NCI-H510A (cell line): ENCODE measurements around the gene CAMSAP1.
"Not testable (repeated sequence)": the region's sequence is repeated elsewhere in the genome, so short reads cannot be mapped to it uniquely, and the experiment has no call there.

Experiments
- DNase-seq: peaks from one replicate; lab custom pipeline; 2025; lab: John Stamatoyannopoulos, UW

CAMSAP1 gene

DNA sequence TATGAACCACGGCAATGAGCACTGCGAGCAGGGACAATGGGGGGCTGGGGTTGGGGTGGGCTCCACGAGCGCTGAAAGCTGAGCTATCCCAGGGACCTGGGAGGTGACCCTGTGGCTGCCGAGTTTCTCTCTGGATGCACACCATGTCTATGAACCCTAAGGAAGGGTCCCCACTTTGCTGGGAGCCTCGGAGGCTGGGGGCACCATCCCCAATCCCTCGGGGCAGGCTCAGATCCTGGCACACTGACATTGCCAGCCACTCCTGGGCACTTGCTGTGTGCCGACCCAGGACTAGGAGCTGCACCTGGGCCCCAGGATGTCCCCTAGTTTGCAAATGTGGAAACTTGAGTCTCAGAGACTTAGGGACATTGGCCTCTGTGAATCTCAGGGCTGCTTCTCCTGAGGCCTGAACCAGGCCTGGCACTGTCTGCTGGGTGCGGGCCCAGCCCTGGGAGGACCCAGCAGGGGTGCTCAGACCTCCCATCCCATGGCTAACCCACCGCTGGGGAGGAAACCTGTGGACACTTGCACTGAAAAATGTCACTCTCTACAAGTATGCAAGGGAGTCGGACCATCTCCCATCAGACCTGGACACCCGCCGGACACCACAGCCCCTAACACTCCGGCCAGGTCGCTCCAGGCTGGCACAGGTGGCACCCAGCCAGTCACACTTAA, 13.0 kb upstream of the CAMSAP1 start:
- DNase-seq, result no peak

DNA sequence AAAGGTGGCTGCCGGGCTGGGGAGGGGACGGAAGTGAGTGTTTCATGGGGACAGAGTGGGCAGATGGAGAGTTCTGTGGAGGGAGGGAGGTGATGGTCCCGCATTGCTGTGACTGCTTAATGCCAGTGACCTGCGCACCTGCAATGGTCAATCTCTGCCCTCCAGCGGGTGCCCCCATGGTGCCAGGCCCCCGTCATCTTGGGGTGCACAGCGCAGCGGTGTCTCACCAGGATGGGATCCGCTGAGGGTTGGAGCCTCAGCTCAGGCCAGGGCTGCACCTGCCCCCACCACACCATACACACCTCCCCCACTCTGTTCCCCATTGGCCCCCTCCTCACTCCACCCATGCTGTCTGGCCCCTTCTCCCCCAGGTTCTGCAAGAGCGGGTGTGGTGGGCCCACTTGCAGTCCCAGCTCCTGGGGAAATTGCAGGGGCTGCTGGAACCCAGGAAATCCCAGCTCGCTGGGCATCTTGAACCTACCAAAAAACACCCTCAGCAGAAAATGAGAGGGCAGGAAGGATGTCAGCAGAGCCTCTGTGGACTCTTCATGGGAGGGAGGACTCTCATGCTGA, 12.1 kb upstream of the CAMSAP1 start:
- DNase-seq, result no peak

- DNase-seq, result not testable (repeated sequence)
These were observed 8.9 kb upstream of the CAMSAP1 start for GRCh38 chr9:135916227-135916626.

DNA sequence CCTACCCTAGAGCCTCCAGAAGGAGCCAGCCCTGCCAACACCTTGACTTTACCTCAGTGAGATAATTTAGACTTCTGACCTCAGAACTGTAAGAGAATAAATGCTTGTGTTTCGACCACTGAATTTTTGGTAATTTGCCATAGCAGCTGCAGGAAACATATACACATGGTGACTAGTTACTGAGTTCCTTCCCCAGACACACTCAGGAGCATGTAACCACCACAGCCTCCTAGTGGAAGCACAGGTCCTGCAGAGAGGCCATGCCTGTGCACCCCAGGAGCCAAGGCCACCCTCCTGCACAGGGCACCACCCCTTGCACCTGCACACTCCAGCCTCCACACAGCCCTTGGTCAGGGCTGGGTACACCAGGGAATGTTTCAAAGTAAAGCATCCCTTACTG, 7.6 kb upstream of the CAMSAP1 start:
- no peak for DNase-seq

DNA sequence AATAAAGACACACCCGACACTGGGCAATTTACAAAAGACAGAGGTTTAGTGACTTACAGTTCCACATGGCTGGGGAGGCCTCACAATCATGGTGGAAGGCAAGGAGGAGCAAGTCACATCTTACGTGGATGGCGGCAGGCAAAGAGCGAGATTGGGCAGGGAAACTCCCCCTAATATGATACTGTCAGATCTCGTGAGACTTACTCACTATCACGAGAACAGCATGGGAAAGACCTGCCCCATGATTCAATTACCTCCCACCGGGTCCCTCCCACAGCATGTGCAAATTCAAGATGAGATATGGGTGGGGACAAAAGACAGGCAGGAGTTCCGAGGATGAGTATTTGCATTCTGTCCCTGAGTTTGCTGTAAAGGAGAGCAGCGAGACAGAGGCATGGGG, 3.9 kb upstream of the CAMSAP1 start:
- DNase-seq, result not testable (repeated sequence)

- no peak for DNase-seq
These were observed 3.4 kb upstream of the CAMSAP1 start for GRCh38 chr9:135910757-135911156.

GRCh38 chr9:135910216-135910615, 2.9 kb upstream of the CAMSAP1 start:
- no peak for DNase-seq

- no peak for DNase-seq
These were observed 2.0 kb upstream of the CAMSAP1 start for GRCh38 chr9:135909371-135909770.

DNA sequence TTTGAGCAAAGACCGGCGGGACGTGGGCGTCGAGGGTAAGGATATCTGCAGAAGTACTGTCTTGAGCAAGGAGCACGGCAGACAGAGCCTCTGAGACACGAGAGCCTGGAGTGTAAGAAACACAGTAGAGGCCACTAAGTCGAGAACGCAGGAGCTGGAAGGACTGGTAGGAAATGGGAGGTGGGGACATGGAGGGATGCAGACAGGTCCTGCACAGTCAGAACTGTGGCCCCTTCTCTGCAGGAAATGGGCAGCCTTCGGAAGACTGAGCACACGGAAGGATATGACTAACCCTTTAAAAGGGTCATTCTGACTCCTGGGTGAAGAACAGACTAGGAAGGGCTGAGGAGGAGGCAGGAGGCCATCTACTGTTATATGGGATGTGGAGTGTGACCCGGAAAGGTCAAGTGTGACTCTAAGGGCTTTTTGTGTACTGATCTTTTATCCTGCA, 1.4 kb upstream of the CAMSAP1 start:
- DNase-seq, result no peak

DNA sequence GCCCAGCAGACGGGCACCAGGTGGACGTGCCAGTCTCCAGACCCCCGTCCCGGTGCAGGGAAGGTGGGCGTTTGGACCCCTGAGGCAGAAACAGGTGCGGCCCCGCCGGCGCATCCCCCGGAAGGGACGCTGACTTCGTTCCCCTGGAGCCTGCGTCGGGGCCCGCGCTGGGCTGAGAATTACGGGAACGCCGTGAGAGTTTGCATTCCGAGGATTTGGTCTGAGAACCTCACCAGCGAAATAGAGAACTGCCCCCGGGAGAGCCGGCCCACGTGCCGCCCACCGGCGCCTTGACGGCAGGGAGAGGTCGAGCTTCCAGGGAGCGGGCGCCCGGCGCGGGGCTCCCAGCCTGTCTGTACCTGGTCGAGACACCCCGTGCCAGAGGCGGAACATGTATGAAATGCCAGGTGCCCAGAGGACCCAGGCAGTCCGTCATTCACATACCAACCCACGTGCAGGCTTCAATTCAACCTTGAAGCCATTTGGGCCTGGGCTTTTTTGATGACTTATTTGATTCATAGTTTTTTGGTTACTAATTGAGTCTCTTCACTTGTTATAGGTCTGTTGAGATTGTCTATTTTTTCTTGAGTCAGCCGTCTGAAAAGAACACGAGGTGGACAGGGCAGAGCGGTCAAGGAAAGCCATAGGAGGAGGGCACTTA, 877 bp upstream of the CAMSAP1 start:
- no peak for DNase-seq

DNA sequence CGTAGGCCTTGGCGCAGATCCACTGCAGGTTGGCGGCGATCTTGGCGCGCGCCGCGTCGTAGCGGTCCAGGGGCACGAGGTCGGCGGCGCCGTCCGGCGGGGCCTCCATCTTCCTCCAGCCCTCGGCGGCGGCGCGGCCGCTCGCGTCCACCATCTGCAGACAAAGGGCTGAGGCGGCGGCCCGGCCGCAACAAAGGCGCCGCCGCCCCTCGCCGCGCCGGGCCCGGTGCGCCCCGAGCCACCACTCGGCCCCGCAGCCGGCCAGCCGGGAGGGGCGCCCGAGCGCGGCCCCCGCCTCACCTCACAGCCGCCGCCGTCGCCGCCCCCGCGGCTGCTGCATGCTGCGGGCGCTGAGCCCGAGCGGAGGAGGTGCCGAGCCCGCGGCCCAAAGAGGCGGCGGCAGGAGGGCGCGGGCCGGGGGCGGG, 328 bp downstream of the CAMSAP1 start:
- no peak for DNase-seq

DNA sequence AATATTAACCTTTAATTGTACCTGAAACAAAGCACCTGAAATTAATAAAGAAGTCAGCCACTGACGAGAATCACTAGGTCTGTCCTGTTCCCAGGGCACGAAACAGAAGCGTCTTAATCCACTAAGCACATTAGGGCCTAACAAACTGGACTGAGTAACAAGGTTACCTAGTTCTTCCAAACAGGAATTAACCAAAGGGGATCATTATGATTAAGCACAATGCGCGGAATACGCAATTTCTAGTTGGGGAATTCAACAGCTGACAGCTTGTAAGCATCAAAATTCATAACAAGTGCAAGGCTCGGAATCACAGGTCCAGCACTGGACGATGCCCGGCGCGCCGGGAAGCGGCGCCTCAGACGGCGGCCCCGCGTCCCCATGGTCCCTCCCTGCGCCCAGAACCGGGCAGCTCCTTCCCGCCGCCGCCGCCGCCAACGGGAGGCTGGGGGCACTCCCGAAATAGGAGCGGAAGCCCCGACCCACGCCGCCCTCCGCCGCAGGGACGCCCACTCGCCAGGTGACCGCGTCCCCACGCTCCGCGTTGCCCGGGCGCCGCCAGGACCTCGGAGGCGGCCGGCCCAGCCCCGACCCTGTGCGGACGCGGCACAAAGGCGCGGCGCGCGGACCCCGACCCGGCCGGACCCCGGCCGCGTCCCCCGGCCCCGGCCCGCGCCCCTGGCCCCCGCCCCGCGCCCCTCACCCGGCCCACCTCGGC, 898 bp downstream of the CAMSAP1 start:
- DNase-seq, result no peak

- no peak for DNase-seq
These were observed 1.7 kb downstream of the CAMSAP1 start for GRCh38 chr9:135905380-135906258.

- DNase-seq, result no peak
These were observed 3.4 kb downstream of the CAMSAP1 start for GRCh38 chr9:135903786-135904520.

GRCh38 chr9:135903358-135903656, 4.0 kb downstream of the CAMSAP1 start:
- DNase-seq, result no peak

DNA sequence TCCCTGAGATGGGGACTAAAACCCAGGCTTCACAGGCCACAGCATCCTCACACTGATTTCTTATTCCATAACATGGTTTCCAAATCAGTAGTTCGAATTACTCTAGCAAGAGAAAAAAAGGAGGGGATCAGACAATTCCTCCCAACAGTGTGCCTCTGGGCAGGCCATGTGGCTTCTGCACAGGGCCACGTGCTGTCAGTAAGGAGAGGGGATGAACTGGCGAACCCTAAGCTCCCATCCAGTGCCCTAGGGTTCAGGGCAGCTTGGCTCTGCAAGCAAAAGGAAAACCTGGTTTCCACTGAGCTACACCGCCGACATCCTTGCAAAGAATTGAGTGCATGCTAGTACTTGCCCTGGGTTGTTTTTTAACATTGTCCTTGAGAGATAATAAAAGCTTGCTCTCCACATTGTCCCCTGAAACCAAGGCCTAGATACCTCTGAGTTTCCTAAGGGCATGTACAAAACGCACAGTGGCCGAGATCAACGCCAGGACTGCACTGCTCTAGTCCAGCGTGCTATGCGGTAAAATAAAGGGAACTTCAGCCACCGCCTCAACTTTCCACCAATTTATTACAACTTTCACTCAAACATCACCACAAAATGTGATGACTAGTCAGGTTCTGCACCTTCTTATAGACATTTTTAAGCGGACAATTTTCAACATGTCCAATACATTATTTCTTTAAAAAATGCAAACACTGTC, 4.5 kb downstream of the CAMSAP1 start:
- no peak for DNase-seq

- no peak for DNase-seq
These were observed 5.5 kb downstream of the CAMSAP1 start for GRCh38 chr9:135901826-135902225.

DNA sequence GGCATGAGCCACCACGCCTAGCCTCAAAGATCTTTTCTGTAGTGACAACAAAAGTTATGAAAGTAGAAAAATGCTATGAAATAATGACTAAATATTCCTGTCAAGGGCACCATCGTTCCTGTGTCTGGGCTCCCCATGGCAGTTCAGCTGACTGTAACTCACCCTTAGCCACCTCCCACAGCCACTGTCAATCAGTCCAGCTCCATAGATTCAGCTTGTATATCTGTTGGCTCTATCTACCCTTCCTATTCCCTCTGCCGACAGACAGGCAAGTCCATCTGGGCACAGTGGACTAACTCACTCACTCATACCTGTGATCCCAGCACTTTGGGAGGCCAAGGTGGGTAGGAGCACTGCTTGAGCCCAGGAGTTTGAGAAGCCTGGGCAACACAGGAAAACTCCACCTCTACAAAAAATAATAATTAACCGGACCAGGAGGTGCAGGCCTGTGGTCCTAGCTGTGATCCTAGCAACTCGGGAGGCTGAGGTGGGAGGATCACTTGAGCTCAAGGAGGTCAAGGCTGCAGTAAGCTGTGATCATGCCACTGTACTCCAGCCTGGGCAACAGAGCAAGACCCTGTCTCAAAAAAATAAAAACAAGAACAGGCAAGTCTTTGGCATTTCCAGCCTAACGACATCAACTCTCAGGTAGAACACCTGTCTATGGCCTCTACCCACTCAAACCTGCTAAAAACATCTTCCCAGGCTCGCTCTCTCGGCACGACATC, 6.2 kb downstream of the CAMSAP1 start:
- DNase-seq, result no peak

GRCh38 chr9:135898634-135899407, 8.5 kb downstream of the CAMSAP1 start:
- DNase-seq, result no peak
